ENCODE data around the gene ALG3. TPM values are rescaled to one million over a fixed set of nuclear protein-coding genes. Genes with fewer than 3 reads are reported as not detected.

ALG3 gene
- total RNA-seq, 2 donors from 2014 or later = 37.3 to 42.5 TPM

- Histone ChIP-seq H3K27ac (ENCODE audit: low read depth, low read length) (no peak overlapping the region), H3K9me3 (ENCODE audit: control insufficient read depth, low read length) (no peaks in the 10 kb centered on the region), H3K4me1 (ENCODE audit: control insufficient read depth, insufficient read depth, low read length) (no peaks in the 10 kb centered on the region), H3K27me3 (ENCODE audit: control insufficient read depth, insufficient read depth, low read length, poor library complexity, severe bottlenecking) (peaks cover 36% of the 10 kb centered on the region), H3K4me3 (ENCODE audit: low read length) (no peak overlapping the region), H3K9ac (ENCODE audit: extremely low read depth, low read length, poor library complexity, severe bottlenecking) (no peak overlapping the region), H3K36me3 (ENCODE audit: control insufficient read depth, insufficient read depth, low read length) (no peaks in the 10 kb centered on the region)
- Mint-ChIP-seq H3K4me1 (no peaks in the 10 kb centered on the region), H3K9me3 (no peaks in the 10 kb centered on the region), H3K36me3 (ENCODE audit: low read depth) (no peaks in the 10 kb centered on the region), H3K27me3 (ENCODE audit: insufficient read depth) (peaks cover 29% of the 10 kb centered on the region), H3K4me3 (no peak overlapping the region), H3K27ac (no peak overlapping the region)
- 60 to 92% methylated on average over 1 to 3 of the region's 3 CpGs for WGBS, 2 experiments (ENCODE audit: insufficient coverage in 1 of 2, insufficient read length in 1 of 2)
- TF ChIP-seq CTCF (conservative IDR thresholded peaks at IDR 0.05) = no peak
- DNase-seq = no peak
Measured at GRCh38 chr3:184222521-184222920, 26.2 kb downstream of the ALG3 start.

GRCh38 chr3:184218814-184219213 lies 29.9 kb downstream of the ALG3 start:
- H3K36me3 Mint-ChIP-seq (ENCODE audit: low read depth) = no peaks in the 10 kb centered on the region
- H3K4me1 Mint-ChIP-seq = no peaks in the 10 kb centered on the region
- Histone ChIP-seq H3K9me3 (ENCODE audit: control insufficient read depth, low read length) (no peaks in the 10 kb centered on the region), H3K4me3 (ENCODE audit: low read length) (no peak overlapping the region), H3K27me3 (ENCODE audit: control insufficient read depth, insufficient read depth, low read length, poor library complexity, severe bottlenecking) (peaks cover 5% of the 10 kb centered on the region), H3K4me1 (ENCODE audit: control insufficient read depth, insufficient read depth, low read length) (no peaks in the 10 kb centered on the region), H3K27ac (ENCODE audit: low read depth, low read length) (no peak overlapping the region), H3K36me3 (ENCODE audit: control insufficient read depth, insufficient read depth, low read length) (no peaks in the 10 kb centered on the region), H3K9ac (ENCODE audit: extremely low read depth, low read length, poor library complexity, severe bottlenecking) (no peak overlapping the region)
- no peak for TF ChIP-seq CTCF (conservative IDR thresholded peaks at IDR 0.05)
- no peak overlapping the region for H3K27ac Mint-ChIP-seq
- 72% methylated on average over 3 of the region's 4 CpGs; no CpG with 5 or more reads in 1 of the 2 experiments for WGBS, 2 experiments (ENCODE audit: insufficient coverage in 1 of 2, insufficient read length in 1 of 2)
- DNase-seq = no peak
- H3K4me3 Mint-ChIP-seq = no peak overlapping the region
- H3K27me3 Mint-ChIP-seq (ENCODE audit: insufficient read depth) = peaks cover 3% of the 10 kb centered on the region
- H3K9me3 Mint-ChIP-seq = no peaks in the 10 kb centered on the region

GRCh38 chr3:184211718-184212117 lies 37.0 kb downstream of the ALG3 start:
- no peak for DNase-seq
- no peaks in the 10 kb centered on the region for H3K9me3 ChIP-seq (ENCODE audit: control insufficient read depth, low read length)
- no peak overlapping the region for H3K27ac Mint-ChIP-seq
- H3K4me3 ChIP-seq (ENCODE audit: low read length) = no peak overlapping the region
- H3K4me3 Mint-ChIP-seq = no peak overlapping the region
- no peaks in the 10 kb centered on the region for H3K4me1 ChIP-seq (ENCODE audit: control insufficient read depth, insufficient read depth, low read length)
- no peaks in the 10 kb centered on the region for H3K36me3 ChIP-seq (ENCODE audit: control insufficient read depth, insufficient read depth, low read length)
- H3K36me3 Mint-ChIP-seq (ENCODE audit: low read depth) = no peaks in the 10 kb centered on the region
- H3K9me3 Mint-ChIP-seq = no peaks in the 10 kb centered on the region
- H3K9ac ChIP-seq (ENCODE audit: extremely low read depth, low read length, poor library complexity, severe bottlenecking) = no peak overlapping the region
- peaks cover 8% of the 10 kb centered on the region for H3K27me3 Mint-ChIP-seq (ENCODE audit: insufficient read depth)
- TF ChIP-seq CTCF (conservative IDR thresholded peaks at IDR 0.05) = no peak
- WGBS, 2 experiments (ENCODE audit: insufficient coverage in 1 of 2, insufficient read length in 1 of 2) = 90% methylated on average over 4 of the region's 5 CpGs; no CpG with 5 or more reads in 1 of the 2 experiments
- H3K27me3 ChIP-seq (ENCODE audit: control insufficient read depth, insufficient read depth, low read length, poor library complexity, severe bottlenecking) = no peaks in the 10 kb centered on the region
- no peak overlapping the region for H3K27ac ChIP-seq (ENCODE audit: low read depth, low read length)
- H3K4me1 Mint-ChIP-seq = no peaks in the 10 kb centered on the region
